ENCODE data around the gene FEZF2.

Gene FEZF2

DNA sequence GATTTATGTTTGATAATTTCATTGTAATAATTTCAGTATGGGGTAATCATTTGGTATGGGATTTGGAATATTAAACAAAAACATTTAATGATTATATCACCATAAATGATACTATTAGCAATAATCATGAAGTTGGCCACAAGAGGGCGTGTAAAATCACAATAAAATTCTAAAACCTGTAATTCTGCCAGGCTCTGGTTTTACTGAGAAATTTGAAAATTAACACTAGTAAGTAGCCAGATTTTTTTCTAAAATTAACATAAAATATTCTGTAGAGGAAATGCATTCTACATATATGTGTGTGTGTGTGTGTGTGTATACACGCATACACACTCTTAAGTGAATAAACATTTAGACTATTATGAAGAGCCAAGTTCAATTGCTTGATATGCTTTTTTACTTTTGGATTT is 40.5 kb downstream of the FEZF2 start:
- peak; percentile 50 for DNase-seq (ENCODE audit: low read depth, low spot score)

DNA sequence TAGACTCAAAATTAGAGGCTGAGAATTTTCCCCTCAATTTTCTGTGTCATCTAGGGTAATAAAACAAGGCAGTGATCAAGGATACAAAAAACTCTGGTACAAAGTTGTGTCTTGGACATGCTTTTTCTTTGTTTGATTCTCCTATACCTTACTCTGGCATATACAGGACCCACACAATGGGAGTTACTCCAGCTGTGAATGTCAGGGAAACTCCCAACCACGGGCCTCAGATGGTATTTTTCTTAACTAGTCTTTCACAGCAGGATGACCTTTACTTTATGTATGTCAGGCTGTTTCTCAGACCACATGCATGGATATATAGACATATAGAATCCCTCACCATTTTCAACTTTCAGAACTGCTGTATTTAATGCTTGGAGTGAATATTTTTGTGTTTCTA is 41.3 kb downstream of the FEZF2 start:
- DNase-seq (ENCODE audit: low read depth, low spot score) = no peak

DNA sequence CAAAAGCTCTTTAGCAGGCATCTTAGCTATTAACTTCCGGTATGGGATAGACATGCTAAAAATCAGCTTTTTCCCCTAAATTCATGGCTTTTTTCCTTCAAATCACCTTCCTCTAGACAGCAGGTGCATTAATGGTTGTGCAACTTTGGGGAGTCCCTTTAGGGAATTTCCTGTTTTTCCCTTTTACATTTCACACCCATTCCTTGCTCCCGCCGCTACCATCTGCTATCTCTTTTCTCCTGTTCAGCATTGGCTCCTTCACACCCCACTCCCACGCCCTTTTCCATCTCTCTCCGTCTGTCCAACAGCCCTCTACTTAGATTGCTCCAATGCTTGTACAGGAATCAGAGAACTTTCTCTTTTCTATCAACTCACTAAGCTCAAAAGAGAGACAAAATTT is 43.4 kb downstream of the FEZF2 start:
- no peak for DNase-seq (ENCODE audit: low read depth, low spot score)

DNA sequence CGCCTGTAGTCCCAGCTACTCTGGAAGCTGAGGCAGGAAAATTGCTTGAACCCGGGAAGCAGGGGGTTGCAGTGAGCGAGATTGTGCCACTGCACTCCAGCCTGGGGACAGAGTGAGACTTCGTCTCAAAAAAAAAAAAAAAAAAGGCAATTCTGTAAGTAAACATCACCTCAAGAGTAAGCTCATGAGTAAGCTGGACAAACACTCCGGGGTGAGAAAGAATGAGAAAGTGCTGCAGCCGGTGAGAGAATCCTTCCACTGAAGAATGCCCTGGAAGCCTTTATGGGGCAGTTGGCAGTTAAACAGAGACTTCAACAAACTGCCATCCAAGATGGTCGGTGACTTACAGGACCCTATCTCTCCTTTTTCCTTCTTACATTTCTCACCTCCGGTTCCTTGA is 47.5 kb downstream of the FEZF2 start:
- peak; percentile 1 for DNase-seq (ENCODE audit: low read depth, low spot score)

DNA sequence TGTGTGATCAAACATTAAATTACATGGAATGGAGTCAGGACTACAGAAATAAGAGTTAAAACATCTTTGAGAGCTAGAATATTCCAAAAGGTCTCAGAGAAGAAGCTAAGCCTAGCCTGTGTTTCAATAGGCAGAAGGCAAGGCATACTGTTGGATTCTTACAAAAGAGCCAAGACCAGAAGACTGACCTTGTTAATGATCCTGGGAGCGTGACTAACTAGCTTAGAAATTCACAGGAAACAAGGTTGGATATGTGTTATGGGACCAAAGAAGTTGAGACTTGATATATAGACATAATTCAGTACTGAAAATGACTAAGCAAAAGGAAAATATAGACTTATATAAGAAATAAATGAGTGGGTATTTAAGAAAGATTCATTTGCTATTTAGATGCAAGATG is 50.1 kb downstream of the FEZF2 start:
- no peak for DNase-seq (ENCODE audit: low read depth, low spot score)
